Fibroblast of peridontal ligament (primary cell): ENCODE results near the gene CCR5AS.

Experiments used
- DNase-seq: peaks from one replicate; pipeline ENCODE4 v3.0.0-alpha.2; 2010; ENCODE audit errors: extremely low read depth

CCR5AS gene

DNA sequence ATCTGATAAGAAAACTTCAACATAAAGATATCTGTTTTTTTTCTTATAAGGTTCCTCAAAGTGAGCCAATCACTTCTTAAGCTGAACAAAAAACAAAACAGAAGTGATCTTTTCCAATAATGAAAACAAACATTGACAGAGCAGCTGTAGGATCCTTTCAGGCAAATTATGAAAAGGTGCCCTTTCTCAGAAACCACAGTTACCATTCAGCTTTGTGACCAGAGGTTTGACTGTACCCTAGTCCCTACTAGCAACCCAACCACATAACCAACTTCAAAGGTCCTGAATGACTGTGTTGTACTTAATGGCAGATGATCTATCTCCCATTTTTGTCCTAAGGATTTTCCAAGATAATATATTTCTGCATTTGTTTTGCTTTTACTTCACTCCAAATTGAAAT, 92.3 kb downstream of the CCR5AS start:
- no peak for DNase-seq
